Activated CD4-positive, alpha-beta T cell treated with anti-CD3 and anti-CD28 coated beads for 24 hours (primary cell): ENCODE data around the gene CXCR3.
"Not testable (repeated sequence)": the region's sequence is repeated elsewhere in the genome, so short reads cannot be mapped to it uniquely, and the experiment has no call there.

Source experiments
- DNase-seq, 2 donors: peaks; one replicate each; pipeline ENCODE4 v3.0.0-alpha.2; 2020; ENCODE audit warnings: low read depth in 2 of 2

The CXCR3 gene

DNA sequence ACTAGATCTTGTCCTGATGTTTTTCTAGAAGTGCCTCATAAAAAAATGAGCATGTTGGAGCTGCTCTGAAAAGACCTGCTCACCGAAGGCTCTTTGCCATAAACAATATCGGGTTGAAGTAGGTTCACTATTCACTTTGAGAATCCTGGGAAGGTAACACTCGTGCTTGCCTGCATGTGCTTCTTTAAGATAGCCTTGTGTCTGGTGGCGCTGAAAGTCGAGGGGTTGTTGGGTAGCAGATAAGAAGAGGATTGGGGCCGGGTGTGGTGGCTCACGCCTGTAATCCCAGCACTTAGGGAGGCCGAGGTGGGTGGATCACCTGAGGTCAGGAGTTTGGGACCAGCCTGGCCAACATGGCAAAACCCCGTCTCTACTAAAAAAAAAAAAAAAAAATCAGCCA, 6.6 kb downstream of the CXCR3 start:
- not testable (repeated sequence) for DNase-seq

DNA sequence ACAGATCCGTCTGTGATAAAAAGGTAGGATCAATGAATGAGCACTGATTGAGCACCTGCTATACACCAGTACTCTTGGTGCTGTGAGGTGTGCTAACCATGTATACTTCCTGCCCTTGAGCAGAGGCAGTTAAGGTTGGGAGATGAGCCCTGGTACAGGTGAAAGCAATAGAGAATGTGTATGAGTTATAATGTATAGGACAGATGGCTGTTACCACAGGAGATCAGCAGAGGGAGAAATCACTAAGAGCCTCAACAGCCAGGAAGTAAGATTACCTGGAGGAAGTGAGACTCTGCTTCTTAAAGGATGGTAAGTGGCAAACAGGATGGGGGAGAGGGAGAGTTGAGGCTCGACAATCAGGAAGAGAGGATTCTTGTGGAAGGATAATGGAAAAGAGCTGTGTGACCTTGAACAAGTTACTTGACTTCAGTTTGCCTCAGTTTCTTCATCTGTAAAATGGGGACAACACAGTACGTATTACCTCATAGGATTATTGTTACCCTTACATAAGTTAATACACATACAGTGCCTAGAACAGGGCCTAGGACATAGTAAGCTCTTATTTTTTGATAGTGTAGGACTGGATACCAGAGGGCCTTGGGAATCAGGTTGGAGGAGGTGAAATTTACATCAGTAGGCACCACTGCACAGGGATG, 9.1 kb downstream of the CXCR3 start:
- DNase-seq, result no peak

- DNase-seq, result no peak
Observed at GRCh38 chrX:71607488-71607887, 10.8 kb downstream of the CXCR3 start.

- DNase-seq, result no peak
Observed at GRCh38 chrX:71606536-71607216, 11.6 kb downstream of the CXCR3 start.

- no peak for DNase-seq
Observed at GRCh38 chrX:71604796-71605568, 13.3 kb downstream of the CXCR3 start.

- DNase-seq, result no peak
Observed at GRCh38 chrX:71604141-71604540, 14.2 kb downstream of the CXCR3 start.

DNA sequence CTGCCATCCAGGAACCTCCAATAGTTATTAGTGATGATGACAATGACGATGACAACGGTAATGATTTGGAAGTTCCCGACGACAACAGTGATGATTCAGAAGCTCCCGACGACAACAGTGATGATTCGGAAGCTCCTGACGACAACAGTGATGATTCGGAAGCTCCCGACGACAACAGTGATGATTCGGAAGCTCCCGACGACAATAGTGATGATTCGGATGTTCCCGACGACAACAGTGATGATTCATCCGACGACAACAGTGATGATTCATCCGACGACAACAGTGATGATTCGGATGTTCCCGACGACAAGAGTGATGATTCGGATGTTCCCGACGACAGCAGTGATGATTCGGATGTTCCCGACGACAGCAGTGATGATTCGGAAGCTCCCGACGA, 14.7 kb downstream of the CXCR3 start:
- no peak for DNase-seq

GRCh38 chrX:71599965-71600364, 18.3 kb downstream of the CXCR3 start:
- no peak for DNase-seq

DNA sequence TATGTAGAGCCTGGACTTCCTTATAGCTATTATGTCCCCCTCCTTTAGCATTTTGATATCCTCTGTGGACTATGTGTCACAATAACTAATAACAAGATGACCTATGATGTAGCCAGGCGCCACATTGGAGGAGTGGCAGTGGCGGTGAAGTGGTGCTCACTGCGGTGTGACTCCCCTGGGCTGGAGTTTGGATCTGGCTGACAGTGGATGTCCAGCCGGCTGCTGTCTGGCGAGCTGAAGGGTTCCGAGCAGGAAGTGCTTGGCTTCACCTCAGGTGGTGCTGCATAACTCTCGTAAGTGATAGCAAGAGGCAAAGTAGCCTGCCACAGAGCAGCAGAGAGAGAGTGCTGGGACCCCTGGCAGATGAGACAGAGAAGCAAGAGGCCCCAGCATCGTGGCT, 25.1 kb downstream of the CXCR3 start:
- not testable (repeated sequence) for DNase-seq

DNA sequence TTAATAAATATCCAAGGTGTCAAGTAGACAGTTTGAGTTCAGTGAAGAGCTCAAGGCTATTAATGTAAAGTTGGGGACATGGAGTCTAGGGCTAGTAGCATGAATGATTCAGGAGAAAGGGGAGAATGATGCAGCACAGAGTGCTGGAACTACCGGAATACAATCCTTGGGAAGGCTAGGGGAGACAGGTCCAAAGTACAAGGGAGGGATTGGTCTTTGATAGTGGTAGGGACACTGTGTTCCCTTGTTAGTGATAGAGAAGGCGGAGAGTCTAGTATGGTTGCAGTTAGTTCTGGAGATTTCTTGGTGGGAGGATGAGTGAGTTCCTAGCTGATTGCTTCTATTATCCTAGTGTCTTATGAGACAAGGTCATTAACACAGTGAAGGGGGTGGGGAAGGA, 31.4 kb downstream of the CXCR3 start:
- DNase-seq, result no peak

GRCh38 chrX:71581210-71581609, 37.1 kb downstream of the CXCR3 start:
- no peak for DNase-seq

GRCh38 chrX:71579990-71580380, 38.3 kb downstream of the CXCR3 start:
- DNase-seq, result no peak

GRCh38 chrX:71579136-71579989, 38.9 kb downstream of the CXCR3 start:
- no peak for DNase-seq

DNA sequence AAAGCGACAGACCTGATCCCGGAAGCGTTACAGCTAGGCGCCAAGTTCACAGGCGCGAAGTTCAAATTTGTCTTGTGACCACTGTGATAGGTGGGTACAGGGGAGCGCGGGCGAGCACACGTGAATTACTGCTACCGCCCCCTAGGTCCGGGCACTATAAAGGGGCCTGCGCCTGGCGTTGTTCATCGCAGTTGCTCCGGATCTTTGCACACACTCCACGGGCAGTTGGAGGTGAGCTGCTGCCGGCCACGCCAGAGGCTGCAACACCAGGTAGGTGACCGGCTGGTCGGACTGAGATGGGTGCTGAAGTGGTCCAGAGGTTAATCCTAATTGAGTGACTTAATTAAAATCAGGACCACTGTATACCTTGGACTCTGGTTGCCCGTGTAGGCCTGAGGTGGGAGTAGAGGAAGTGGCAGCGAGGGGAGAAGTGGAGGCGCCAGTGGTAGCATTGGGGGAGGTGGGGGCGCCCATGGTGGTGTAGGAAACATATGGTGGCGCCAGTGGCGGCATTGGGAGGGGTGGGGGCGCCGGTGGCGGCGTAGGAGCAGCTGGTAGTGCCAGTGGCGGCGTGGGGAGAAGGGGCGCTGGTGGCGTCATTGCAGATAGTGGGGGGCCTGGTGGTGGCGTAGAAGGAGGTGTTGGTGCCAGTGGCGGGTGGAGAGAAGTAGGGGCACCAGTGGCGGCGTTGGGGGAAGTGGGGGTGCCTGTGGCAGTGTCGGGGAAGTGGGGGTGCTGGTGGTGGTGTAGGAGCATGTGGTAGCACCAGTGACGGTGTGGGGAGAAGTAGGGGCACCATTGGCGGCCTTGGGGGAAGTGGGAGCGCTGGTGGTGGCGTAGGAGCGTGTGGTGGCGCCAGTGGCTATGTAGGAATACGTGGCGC, 39.8 kb downstream of the CXCR3 start, which contains the start of gene GCNA:
Gene GCNA (plus strand): TSS at position 185 of the 883 bp plus-strand sequence. CDS start 2,385 bp downstream, outside the sequence.
- no peak for DNase-seq

DNA sequence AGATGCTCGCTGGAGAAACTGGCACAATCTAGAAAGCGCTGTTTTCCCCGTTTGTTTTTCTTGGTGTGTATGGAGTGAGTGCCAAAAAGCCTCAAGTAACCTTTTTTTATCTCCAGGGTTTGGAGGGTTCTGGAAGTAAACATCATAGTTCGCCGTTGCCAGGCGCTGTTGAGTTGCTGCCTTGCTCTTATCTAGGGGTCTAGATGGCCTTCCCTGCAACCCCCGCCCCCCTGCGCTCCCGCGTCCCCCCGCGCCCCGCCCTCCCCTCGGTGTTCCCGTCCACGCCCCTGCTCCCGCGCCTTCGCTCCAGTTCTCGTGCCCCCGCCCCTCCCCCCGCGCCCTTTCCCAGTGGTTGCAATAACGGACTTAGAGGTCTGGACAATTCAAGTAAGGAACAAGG, 40.6 kb downstream of the CXCR3 start:
- DNase-seq, result no peak

DNA sequence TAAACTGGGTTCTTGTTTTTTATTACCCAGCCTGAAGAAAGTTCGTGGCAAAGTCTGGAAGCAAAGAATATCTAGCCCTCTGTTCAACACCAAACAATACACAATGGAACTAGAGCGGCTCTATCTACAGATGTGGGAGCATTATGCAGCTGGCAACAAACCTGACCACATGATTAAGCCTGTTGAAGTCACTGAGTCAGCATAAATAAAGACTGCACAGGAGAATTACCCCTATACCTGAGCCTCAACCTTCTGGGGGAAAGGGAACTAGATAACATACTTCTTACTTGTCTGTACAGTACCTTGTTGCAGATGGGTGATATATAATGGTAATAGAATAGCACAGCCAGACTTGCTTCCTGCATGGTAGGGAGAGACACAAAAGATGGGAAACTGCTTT, 44.7 kb downstream of the CXCR3 start:
- DNase-seq, result no peak

- DNase-seq, result not testable (repeated sequence)
Observed at GRCh38 chrX:71571390-71571789, 46.9 kb downstream of the CXCR3 start.
